Measurements from ENCODE around the gene CNTNAP2.
"Not testable (repeated sequence)": the region's sequence is repeated elsewhere in the genome, so short reads cannot be mapped to it uniquely, and the experiment has no call there.

The CNTNAP2 gene

GRCh38 chr7:146905746-146906145 lies 789.1 kb downstream of the CNTNAP2 start:
- not testable (repeated sequence) for DNase-seq

- no peak for DNase-seq
Measured at GRCh38 chr7:146922782-146923181, 806.2 kb downstream of the CNTNAP2 start.

DNA sequence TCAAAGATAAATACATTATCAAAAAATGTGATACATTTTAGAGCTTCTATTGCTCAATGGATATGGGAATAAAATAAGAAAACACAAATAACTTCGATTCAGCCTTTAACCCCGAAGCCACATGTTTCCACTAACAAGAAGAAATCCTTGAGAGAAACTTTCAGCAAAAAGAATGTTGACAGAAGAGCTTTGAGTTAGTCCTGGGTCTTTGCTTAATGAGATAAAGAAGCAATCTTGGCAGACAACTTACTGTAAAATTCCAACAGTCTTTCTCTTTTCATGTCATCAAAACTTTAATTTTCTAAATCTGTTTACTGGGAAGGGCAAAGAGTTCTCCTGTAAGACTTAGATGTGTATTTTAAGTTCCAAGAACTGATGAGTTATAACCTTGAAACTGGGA lies 810.2 kb downstream of the CNTNAP2 start:
- DNase-seq = no peak

DNA sequence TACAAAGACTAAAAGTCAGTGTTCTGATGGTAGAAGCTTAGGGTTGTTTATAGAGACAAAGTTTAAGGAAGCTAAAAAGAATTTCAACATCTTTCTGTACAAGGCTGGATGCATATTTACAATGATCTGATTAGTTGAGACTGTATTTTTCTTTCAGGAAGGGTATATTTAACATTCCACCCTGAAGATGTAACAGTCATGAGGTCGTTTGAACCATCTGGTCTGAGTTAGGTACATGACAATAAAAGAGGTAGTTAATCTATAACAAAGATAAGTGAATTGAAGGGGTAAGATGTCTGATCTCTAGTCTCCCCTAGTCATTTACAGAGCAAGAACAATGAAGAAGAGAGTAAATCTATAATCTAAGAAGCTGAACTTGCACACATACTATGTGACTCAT lies 821.2 kb downstream of the CNTNAP2 start:
- no peak for DNase-seq

DNA sequence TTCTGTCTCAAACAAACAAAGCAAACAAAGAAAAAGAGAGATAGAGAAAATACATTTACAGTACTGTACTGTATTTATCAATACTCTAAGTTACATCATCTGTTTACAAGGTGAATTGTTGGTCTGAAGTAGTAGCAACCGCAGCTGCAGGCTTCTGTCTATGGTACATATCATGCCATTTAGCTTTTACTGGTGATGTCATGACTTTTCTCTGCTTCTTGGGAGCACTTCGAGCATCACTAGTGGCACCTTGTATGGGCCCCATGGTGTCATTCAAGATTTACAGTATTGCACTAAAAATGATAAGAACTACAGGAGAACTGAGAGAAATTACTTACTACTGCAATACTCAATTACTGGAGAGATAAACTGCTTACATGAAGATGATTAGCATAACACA lies 826.9 kb downstream of the CNTNAP2 start:
- no peak for DNase-seq

DNA sequence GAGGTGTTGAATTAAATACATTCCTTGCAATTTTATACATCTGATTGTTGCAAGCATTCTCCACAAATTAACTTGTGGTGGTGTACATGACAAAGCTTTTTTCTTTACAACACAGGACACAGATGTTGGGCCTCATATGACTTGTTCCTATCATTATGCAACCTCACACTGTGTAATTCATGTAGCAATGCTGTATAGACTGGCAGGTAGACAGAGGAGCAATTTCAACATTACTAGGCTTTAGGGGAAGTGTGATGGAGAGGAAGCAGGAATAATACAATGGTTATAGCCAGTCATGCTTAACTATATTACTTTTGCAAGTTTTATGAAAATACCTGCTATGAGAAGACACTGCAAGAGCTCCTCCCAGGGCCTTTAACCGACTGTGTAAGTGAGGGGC lies 832.1 kb downstream of the CNTNAP2 start:
- DNase-seq = no peak

DNA sequence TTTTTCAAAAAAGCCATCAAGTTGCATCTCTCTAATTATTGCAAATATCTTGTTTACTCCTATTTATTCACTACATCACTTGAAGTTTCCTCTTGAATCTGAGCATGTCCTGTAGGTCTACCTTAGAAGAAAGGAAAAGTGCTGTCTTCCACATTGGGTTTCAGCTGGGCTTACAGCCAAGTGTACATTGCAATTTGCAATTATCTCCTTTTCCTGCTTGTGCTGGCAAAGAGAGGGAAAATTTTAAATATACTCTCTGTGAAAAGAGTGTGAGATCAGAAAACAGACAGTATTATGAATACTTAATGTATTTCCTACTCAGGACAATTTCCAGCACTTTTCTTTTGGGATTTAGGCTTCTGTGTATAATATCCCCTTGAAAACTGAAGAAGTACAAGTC lies 839.7 kb downstream of the CNTNAP2 start:
- DNase-seq = no peak

GRCh38 chr7:146956853-146957252 lies 840.3 kb downstream of the CNTNAP2 start:
- no peak for DNase-seq

- no peak for DNase-seq
Measured at GRCh38 chr7:146960773-146961391, 844.3 kb downstream of the CNTNAP2 start.

DNA sequence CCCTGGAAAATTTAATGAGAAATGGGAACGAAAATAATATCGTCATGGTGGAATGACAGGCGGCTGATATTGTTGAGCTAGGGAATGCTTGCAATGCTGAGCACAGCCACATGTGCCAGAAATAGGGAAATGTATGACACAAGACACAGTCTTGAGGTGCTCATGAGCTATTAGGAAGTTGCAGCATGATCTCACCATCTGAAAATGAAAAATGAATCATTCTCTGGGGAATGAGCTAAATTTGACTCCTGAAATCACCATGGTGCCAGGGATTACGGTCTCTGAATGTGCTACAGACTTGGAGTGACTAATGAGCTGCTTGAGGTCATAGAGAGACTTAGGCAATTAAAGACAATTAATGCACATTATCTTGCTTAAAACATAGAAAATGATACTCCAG lies 845.0 kb downstream of the CNTNAP2 start:
- DNase-seq = no peak

- no peak for DNase-seq
Measured at GRCh38 chr7:146966274-146966673, 849.7 kb downstream of the CNTNAP2 start.

- no peak for DNase-seq
Measured at GRCh38 chr7:146982482-146982881, 865.9 kb downstream of the CNTNAP2 start.

- DNase-seq = no peak
Measured at GRCh38 chr7:146991596-146991995, 875.0 kb downstream of the CNTNAP2 start.

DNA sequence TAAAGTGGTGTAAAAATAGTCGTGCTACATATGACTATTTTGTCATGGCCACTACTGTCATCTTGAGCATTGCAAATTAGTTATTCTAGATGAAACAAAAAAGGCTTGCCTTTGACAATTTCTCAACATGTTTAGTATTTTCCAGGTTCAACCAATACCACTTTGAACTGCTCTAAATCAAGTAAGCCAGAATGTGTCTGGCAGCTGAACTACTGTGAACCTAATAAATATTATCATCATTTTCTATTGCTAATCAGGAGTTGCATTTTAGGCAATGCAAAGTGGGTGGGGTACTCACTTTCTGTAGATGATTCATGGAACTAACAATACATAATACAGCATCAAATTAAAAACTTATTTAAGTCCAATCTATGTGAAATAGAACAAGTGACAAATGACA lies 877.2 kb downstream of the CNTNAP2 start:
- no peak for DNase-seq

GRCh38 chr7:147008530-147008929 lies 891.9 kb downstream of the CNTNAP2 start:
- DNase-seq = no peak

GRCh38 chr7:147012666-147013065 lies 896.1 kb downstream of the CNTNAP2 start:
- no peak for DNase-seq

DNA sequence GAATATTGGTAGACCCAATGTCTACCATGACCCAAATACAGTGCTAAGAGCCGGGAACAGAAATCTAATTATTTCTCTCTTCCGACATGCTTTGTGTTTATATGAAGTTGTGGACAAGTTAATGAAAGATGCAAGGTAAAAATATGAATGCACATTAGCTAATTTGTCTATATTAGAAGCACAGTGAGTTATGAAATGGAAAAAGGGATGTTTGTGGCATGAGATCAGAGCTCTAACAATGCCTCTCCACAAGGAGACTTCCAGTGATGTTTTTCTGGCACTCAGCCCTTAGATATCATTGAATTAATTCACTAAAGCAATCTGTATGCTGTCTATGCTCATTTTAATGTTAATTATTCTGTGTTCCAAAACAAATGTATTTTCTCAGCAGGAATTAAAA lies 897.2 kb downstream of the CNTNAP2 start:
- no peak for DNase-seq

GRCh38 chr7:147014286-147014955 lies 897.8 kb downstream of the CNTNAP2 start:
- DNase-seq = no peak

- DNase-seq = no peak
Measured at GRCh38 chr7:147015999-147016398, 899.4 kb downstream of the CNTNAP2 start.

GRCh38 chr7:147022056-147022455 lies 905.5 kb downstream of the CNTNAP2 start:
- no peak for DNase-seq

DNA sequence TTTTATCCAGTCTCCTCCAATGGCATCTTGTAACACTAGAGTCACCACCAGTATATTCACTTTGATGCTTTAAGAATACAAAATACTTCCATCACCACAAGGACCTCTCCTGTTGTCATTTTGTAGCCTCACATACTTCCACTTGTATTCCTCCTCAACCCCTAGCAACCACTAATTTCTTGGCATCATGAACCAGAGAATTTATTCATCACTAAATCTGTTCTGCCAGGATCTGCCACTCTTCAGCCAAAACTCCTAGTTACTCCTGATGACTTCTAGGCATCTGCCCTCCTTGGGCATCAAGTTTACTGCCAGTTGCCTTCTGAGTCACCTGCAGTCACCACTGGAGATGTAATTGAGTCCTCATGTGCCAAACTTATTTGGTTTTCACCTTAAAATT lies 906.8 kb downstream of the CNTNAP2 start:
- no peak for DNase-seq

GRCh38 chr7:147029953-147030352 lies 913.4 kb downstream of the CNTNAP2 start:
- DNase-seq = no peak

- no peak for DNase-seq
Measured at GRCh38 chr7:147033641-147034040, 917.0 kb downstream of the CNTNAP2 start.

DNA sequence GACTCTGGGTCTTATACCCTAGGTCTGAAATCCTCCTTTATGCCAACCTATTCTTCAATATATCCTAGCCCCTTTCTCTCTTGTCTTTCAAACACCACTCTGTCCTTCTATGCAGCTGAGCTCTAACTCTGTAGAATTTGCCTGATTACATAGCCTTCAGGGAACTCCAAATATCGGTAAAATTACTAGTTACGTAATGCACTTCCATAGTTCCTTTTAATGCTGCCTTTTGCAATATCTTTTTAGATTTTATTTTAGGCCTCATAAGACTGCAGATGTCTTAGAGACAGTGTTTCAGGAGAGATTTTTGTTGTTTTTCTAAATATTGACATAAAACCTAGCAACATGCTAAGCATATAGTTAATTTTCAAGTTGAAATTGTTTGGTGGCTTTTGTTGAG lies 924.8 kb downstream of the CNTNAP2 start:
- DNase-seq = no peak

GRCh38 chr7:147044941-147045340 lies 928.3 kb downstream of the CNTNAP2 start:
- DNase-seq = no peak

Measured in activated CD4-positive, CD25-positive, alpha-beta regulatory T cell (primary cell).